Measurements from ENCODE around the gene PCCA. TPM values are rescaled to one million over a fixed set of nuclear protein-coding genes. Genes with fewer than 3 reads are reported as not detected.

Gene PCCA
- polyA plus RNA-seq, 1 experiment, result 22.6 TPM

GRCh38 chr13:100302391-100302790, 213.5 kb downstream of the PCCA start:
- no peak for DNase-seq (ENCODE audit: low read depth, low spot score)
- ChIA-PET POLR2A (no interaction called here), CTCF (no interaction called here)
- no peak for TF ChIP-seq CTCF (IDR thresholded peaks at IDR 0.05; ENCODE audit: low read depth, low read length)
- Histone ChIP-seq H3K27ac (ENCODE audit: low read depth, low read length) (no peak overlapping the region), H3K4me3 (ENCODE audit: low read depth, low read length) (no peak overlapping the region), H3K9me3 (ENCODE audit: control insufficient read depth, insufficient read depth, low read length) (no peaks in the 10 kb centered on the region), H3K27me3 (ENCODE audit: control insufficient read depth, insufficient read depth, low read length) (no peaks in the 10 kb centered on the region)

- no peaks in the 10 kb centered on the region for H3K27me3 ChIP-seq (ENCODE audit: control insufficient read depth, insufficient read depth, low read length)
- CTCF ChIA-PET, result no interaction called here
- POLR2A ChIA-PET, result no interaction called here
- no peak overlapping the region for H3K27ac ChIP-seq (ENCODE audit: low read depth, low read length)
- no peak for DNase-seq (ENCODE audit: low read depth, low spot score)
- no peaks in the 10 kb centered on the region for H3K9me3 ChIP-seq (ENCODE audit: control insufficient read depth, insufficient read depth, low read length)
- H3K4me3 ChIP-seq (ENCODE audit: low read depth, low read length), result no peak overlapping the region
- TF ChIP-seq CTCF (IDR thresholded peaks at IDR 0.05; ENCODE audit: low read depth, low read length), result no peak
These were observed 215.3 kb downstream of the PCCA start for GRCh38 chr13:100304229-100304628.

GRCh38 chr13:100305398-100305797, 216.5 kb downstream of the PCCA start:
- H3K9me3 ChIP-seq (ENCODE audit: control insufficient read depth, insufficient read depth, low read length), result no peaks in the 10 kb centered on the region
- ChIA-PET CTCF (interaction anchor here (1.7 kb wide), 1 partner anchor 210 kb away, joined by 4 read pairs; no protein-coding TSS in a partner anchor), POLR2A (no interaction called here)
- no peak for DNase-seq (ENCODE audit: low read depth, low spot score)
- no peak for TF ChIP-seq CTCF (IDR thresholded peaks at IDR 0.05; ENCODE audit: low read depth, low read length)
- H3K27me3 ChIP-seq (ENCODE audit: control insufficient read depth, insufficient read depth, low read length), result no peaks in the 10 kb centered on the region
- H3K27ac ChIP-seq (ENCODE audit: low read depth, low read length), result no peak overlapping the region
- no peak overlapping the region for H3K4me3 ChIP-seq (ENCODE audit: low read depth, low read length)

GRCh38 chr13:100306030-100306429, 217.1 kb downstream of the PCCA start:
- no peak for DNase-seq (ENCODE audit: low read depth, low spot score)
- ChIA-PET CTCF (interaction anchor here (1.1 to 1.7 kb wide), 2 partner anchors 15 to 210 kb away, joined by 4 read pairs; no protein-coding TSS in a partner anchor), POLR2A (no interaction called here)
- no peak overlapping the region for H3K4me3 ChIP-seq (ENCODE audit: low read depth, low read length)
- TF ChIP-seq CTCF (IDR thresholded peaks at IDR 0.05; ENCODE audit: low read depth, low read length), result no peak
- no peak overlapping the region for H3K27ac ChIP-seq (ENCODE audit: low read depth, low read length)
- no peaks in the 10 kb centered on the region for H3K27me3 ChIP-seq (ENCODE audit: control insufficient read depth, insufficient read depth, low read length)
- H3K9me3 ChIP-seq (ENCODE audit: control insufficient read depth, insufficient read depth, low read length), result no peaks in the 10 kb centered on the region

- H3K27me3 ChIP-seq (ENCODE audit: control insufficient read depth, insufficient read depth, low read length), result no peaks in the 10 kb centered on the region
- H3K9me3 ChIP-seq (ENCODE audit: control insufficient read depth, insufficient read depth, low read length), result no peaks in the 10 kb centered on the region
- no peak overlapping the region for H3K4me3 ChIP-seq (ENCODE audit: low read depth, low read length)
- H3K27ac ChIP-seq (ENCODE audit: low read depth, low read length), result no peak overlapping the region
- TF ChIP-seq CTCF (IDR thresholded peaks at IDR 0.05; ENCODE audit: low read depth, low read length), result no peak
- no peak for DNase-seq (ENCODE audit: low read depth, low spot score)
- ChIA-PET CTCF (interaction anchor here (1.1 to 1.7 kb wide), 2 partner anchors 15 to 209 kb away, joined by 4 read pairs; no protein-coding TSS in a partner anchor), POLR2A (interaction anchor here (0.7 kb wide), 1 partner anchor 135 kb away, joined by 6 read pairs; no protein-coding TSS in a partner anchor)
These were observed 217.6 kb downstream of the PCCA start for GRCh38 chr13:100306434-100306999.

Measured in AG04450 (cell line).